WTC11 (cell line): Measurements from ENCODE around the gene THBS3.

Experiments used
- CREM ChIP-seq: sonication (generic); formaldehyde crosslinking; IDR thresholded peaks from 2 replicates; pipeline ENCODE4 v1.8.1; 2022; ENCODE audit warnings: mild to moderate bottlenecking, missing genetic modification reagents, moderate library complexity
- NFYB ChIP-seq: sonication (generic); formaldehyde crosslinking; conservative IDR thresholded peaks from 2 replicates; pipeline ENCODE4 v1.8.0; 2022; ENCODE audit warnings: low read depth, missing genetic modification reagents
- TP53 ChIP-seq: sonication (generic); formaldehyde crosslinking; IDR thresholded peaks from 2 replicates; pipeline ENCODE4 v1.8.1; 2023; ENCODE audit warnings: mild to moderate bottlenecking, missing genetic modification reagents
- ZNF423 ChIP-seq: fragments of 250-450 bp; sonication (Bioruptor Pico); IDR thresholded peaks from 2 replicates; pipeline ENCODE4 v2.1.2; 2022; ENCODE audit warnings: mild to moderate bottlenecking, moderate library complexity
- ZSCAN18 ChIP-seq: fragments of 250-450 bp; sonication (Bioruptor Pico); IDR thresholded peaks from 2 replicates; pipeline ENCODE4 v2.1.2; 2022; ENCODE audit warnings: mild to moderate bottlenecking, moderate library complexity
- TF ChIP-seq, protein P1 (sequence below): fragments of 200-600 bp; IDR thresholded peaks from 2 replicates; pipeline ENCODE4 v1.8.0; 2022; ENCODE audit warnings: antibody characterized with exemption

DNA sequence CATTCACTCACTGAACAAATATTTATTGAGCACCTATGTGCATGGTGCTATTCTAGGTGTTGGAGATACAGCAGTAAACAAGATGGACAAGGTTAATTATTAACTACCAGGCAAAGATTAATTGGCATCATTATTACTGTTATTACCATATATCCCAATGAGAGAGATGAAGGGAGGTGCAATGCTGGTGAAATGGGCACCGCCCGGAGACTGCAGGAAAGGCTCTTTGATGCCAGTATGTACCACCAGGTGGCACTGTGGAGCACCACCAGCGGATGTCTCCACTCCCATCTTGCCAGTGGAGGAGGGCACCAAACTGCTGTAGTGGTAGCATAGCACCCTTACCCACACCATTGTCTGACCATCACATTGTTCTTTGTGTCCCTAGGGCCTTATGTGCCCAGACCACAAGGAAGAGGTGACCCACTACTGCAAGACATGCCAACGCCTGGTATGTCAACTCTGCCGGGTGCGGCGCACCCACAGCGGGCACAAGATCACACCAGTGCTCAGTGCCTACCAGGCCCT lies 31.1 kb downstream of the THBS3 start:
- TF ChIP-seq, protein P1, sequence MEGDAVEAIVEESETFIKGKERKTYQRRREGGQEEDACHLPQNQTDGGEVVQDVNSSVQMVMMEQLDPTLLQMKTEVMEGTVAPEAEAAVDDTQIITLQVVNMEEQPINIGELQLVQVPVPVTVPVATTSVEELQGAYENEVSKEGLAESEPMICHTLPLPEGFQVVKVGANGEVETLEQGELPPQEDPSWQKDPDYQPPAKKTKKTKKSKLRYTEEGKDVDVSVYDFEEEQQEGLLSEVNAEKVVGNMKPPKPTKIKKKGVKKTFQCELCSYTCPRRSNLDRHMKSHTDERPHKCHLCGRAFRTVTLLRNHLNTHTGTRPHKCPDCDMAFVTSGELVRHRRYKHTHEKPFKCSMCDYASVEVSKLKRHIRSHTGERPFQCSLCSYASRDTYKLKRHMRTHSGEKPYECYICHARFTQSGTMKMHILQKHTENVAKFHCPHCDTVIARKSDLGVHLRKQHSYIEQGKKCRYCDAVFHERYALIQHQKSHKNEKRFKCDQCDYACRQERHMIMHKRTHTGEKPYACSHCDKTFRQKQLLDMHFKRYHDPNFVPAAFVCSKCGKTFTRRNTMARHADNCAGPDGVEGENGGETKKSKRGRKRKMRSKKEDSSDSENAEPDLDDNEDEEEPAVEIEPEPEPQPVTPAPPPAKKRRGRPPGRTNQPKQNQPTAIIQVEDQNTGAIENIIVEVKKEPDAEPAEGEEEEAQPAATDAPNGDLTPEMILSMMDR = peak; percentile 86
- TF ChIP-seq ZSCAN18 (CRISPR knock-in tag) (no peak), NFYB (CRISPR knock-in tag) (no peak), ZNF423 (no peak), TP53 (no peak), CREM (no peak)
